ENCODE measurements around the gene BMPER. TPM values are rescaled to one million over a fixed set of nuclear protein-coding genes. Genes with fewer than 3 reads are reported as not detected.

Gene BMPER
- total RNA-seq = 10 to 100 TPM in 2 of 4 donors, 1 to 10 TPM in 2; 3.1 to 33.3 (median 8.0) TPM

DNA sequence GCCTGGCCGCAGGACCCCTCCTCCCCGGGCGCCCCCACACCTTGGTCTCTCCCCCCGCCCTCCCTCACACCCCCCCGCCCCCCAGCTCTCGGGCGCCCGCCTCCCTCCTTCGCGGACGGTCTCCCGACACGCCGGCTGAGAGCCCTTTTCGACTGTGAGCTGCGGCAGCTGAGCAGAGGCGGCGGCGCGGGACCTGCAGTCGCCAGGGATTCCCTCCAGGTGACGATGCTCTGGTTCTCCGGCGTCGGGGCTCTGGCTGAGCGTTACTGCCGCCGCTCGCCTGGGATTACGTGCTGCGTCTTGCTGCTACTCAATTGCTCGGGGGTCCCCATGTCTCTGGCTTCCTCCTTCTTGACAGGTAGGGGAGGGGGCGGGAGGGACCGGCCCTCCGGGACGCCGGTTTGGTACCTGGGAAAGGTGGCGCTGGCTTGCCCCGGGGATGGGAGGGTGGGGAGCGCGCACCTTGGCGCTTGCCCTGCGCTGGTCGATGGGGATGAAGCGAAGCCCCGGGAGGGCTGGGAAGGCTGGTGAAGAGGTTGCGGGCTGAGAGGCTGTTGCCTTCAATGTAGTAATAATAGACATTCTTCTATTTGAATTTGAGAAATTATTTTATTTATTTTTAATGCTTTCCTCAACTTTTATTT lies at the start of gene BMPER:
Gene BMPER, plus strand, starts transcription at position 151 of the 644 bp plus-strand sequence. Its CDS starts 75 bp downstream, at position 226.
- 10 to 15% methylated on average over 23 to 28 of the region's 47 CpGs for WGBS, 2 donors
- peak within 1 kb of the TSS; percentile 39 to 76 (median 65) for H3K4me3 ChIP-seq
- no peak for DNase-seq (ENCODE audit: low spot score in 2 of 2)
- peaks cover 0 to 26% (median 3%) of the 10 kb centered on the region in 4 donors for H3K4me1 ChIP-seq
- no peaks in the 10 kb centered on the region for H3K36me3 ChIP-seq
- no peaks in the 10 kb centered on the region for H3K9me3 ChIP-seq
- H3K27me3 ChIP-seq = peaks cover 0 to 28% of the 10 kb centered on the region in 2 donors
- TF ChIP-seq CTCF (IDR thresholded peaks at IDR 0.05) (no peak), POLR2A (IDR thresholded peaks at IDR 0.05) (no peak), EP300 (IDR thresholded peaks at IDR 0.05) (no peak)
- peak within 1 kb of the TSS in 3 of 4 donors; percentile 65 to 77 (median 67) for H3K27ac ChIP-seq

- no peaks in the 10 kb centered on the region for H3K27me3 ChIP-seq
- no peaks in the 10 kb centered on the region for H3K9me3 ChIP-seq
- no peak overlapping the region for H3K4me3 ChIP-seq
- peaks cover 0 to 20% (median 1%) of the 10 kb centered on the region in 4 donors for H3K4me1 ChIP-seq
- DNase-seq (ENCODE audit: low spot score in 2 of 2) = no peak
- TF ChIP-seq POLR2A (IDR thresholded peaks at IDR 0.05) (no peak), EP300 (IDR thresholded peaks at IDR 0.05) (no peak), CTCF (IDR thresholded peaks at IDR 0.05) (no peak)
- H3K27ac ChIP-seq = no peak overlapping the region
- no peaks in the 10 kb centered on the region for H3K36me3 ChIP-seq
These were observed 43.4 kb upstream of the BMPER start for GRCh38 chr7:33861947-33862346.

DNA sequence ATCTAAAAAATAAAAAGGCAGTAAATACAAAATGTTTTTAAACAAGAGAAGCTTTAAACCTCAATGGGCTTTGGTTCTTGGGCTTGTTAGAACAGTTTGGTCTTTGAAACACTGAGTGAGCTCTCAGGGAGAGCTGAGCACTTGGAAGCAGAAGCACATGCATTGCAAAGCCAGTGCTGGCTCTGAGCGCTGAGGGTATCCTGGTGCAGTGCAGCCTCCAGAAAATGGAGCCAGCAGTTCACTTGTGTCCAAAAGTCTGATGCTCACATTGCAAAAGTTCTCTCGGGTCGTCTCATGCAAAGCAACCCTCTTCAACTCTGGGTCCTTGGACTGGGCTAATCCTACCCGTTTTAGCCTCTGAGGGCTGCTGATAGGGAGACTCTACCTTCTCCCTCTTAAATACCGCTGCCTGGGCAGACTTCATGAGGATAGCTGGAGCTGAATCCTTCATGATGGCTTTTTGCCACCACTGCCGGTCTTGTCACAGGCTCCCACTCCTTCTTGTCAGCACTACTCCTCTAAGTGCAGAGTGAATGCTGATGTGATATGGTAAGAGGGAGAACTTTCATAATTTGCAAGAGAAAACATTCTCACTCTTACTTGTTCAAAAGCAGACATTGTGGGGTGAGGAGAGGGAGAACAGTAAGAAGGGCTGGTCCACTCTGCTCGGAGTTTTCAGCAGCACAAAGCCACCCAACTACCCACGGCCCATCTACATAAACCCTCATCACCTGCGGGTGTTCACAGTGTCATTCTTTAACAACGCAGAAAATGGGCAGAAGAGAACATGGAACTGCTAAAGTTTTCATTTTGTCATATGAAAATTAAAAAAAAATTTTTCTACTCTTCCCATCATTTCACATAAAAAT lies 42.2 kb upstream of the BMPER start:
- Histone ChIP-seq H3K9me3 (no peaks in the 10 kb centered on the region), H3K4me1 (peaks cover 0 to 20% (median 1%) of the 10 kb centered on the region in 4 donors), H3K27me3 (no peaks in the 10 kb centered on the region), H3K27ac (peak overlapping the region in 1 of 4 donors; percentile 36), H3K36me3 (no peaks in the 10 kb centered on the region), H3K4me3 (no peak overlapping the region)
- WGBS, 2 donors = 65 to 69% methylated on average over 10 of the region's 10 CpGs
- peak in 1 of 2 donors; percentile 42 for DNase-seq (ENCODE audit: low spot score in 2 of 2)
- TF ChIP-seq CTCF (IDR thresholded peaks at IDR 0.05) (no peak), EP300 (IDR thresholded peaks at IDR 0.05) (peak in 1 of 2 donors; percentile 41), POLR2A (IDR thresholded peaks at IDR 0.05) (no peak)

GRCh38 chr7:33868166-33868565 lies 37.2 kb upstream of the BMPER start:
- 69 to 73% methylated on average over 8 of the region's 8 CpGs for WGBS, 2 donors
- no peaks in the 10 kb centered on the region for H3K27me3 ChIP-seq

More at GRCh38 chr7:33868166-33868565, 37.2 kb upstream of the BMPER start:
- DNase-seq (ENCODE audit: low spot score in 2 of 2) = no peak
- Histone ChIP-seq H3K9me3 (no peaks in the 10 kb centered on the region), H3K36me3 (no peaks in the 10 kb centered on the region), H3K27ac (no peak overlapping the region), H3K4me3 (no peak overlapping the region), H3K4me1 (peaks cover 0 to 4% (median 0%) of the 10 kb centered on the region in 4 donors)
- TF ChIP-seq EP300 (IDR thresholded peaks at IDR 0.05) (no peak), CTCF (IDR thresholded peaks at IDR 0.05) (no peak), POLR2A (IDR thresholded peaks at IDR 0.05) (no peak)

All from tibial nerve (tissue), 4 donors.